GM12872 (cell line): ENCODE data around the gene SLIT3.

Experiments used
- CTCF ChIP-seq: IDR thresholded peaks from 3 replicates; pipeline ENCODE4 v1.5.1; 2011; ENCODE audit warnings: low read depth, mild to moderate bottlenecking, low read length, moderate library complexity; ENCODE audit not compliant: insufficient read depth

SLIT3 gene

GRCh38 chr5:168726342-168726741 lies 574.6 kb downstream of the SLIT3 start:
- no peak for TF ChIP-seq CTCF

- no peak for TF ChIP-seq CTCF
Measured at GRCh38 chr5:168724227-168724626, 576.7 kb downstream of the SLIT3 start.

- TF ChIP-seq CTCF: no peak
Measured at GRCh38 chr5:168723037-168723436, 577.9 kb downstream of the SLIT3 start.

GRCh38 chr5:168721966-168722365 lies 579.0 kb downstream of the SLIT3 start:
- no peak for TF ChIP-seq CTCF

- no peak for TF ChIP-seq CTCF
Measured at GRCh38 chr5:168721002-168721753, 579.8 kb downstream of the SLIT3 start.

GRCh38 chr5:168720575-168720974 lies 580.4 kb downstream of the SLIT3 start:
- TF ChIP-seq CTCF: no peak

- no peak for TF ChIP-seq CTCF
Measured at GRCh38 chr5:168714046-168714445, 586.9 kb downstream of the SLIT3 start.
